ENCODE measurements around the gene CDK5.

CDK5 gene

GRCh38 chr7:151071032-151071866 is 13.6 kb upstream of the CDK5 start:
- DNase-seq = no peak

- no peak for DNase-seq
Measured at GRCh38 chr7:151070574-151070960, 12.9 kb upstream of the CDK5 start.

DNA sequence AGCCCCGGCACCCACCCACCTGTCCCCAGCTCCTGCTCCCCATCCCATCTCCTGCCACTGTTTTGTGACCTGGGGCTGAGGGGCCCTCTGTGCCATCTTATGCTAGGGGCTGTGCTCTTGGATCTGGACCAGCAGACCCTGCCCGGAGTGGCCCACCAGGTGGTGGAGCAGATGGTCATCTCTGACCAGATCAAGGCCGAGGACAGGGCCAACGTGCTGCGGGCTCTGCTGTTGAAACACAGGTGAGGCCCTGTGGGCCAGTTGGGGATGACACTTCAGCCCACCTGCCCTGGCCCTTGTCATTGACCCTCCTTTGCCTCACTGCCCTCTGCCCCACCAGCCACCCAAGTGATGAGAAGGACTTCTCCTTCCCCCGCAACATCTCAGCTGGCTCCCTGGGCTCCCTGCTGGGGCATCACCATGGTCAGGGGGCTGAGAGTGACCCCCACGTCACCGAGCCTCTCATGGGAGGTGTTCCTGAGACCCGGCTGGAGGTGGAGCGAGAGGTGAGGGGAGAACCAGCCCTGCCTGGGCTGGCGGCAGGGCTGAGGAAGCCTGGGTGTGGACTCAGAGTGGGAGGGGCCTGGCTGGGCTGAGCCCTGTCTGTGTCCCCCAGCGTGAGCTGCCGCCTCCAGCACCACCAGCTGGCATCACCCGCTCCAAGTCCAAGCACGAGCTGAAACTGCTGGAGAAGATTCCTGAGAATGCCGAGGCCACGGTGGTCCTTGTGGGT is 12.3 kb upstream of the CDK5 start:
- no peak for DNase-seq

DNA sequence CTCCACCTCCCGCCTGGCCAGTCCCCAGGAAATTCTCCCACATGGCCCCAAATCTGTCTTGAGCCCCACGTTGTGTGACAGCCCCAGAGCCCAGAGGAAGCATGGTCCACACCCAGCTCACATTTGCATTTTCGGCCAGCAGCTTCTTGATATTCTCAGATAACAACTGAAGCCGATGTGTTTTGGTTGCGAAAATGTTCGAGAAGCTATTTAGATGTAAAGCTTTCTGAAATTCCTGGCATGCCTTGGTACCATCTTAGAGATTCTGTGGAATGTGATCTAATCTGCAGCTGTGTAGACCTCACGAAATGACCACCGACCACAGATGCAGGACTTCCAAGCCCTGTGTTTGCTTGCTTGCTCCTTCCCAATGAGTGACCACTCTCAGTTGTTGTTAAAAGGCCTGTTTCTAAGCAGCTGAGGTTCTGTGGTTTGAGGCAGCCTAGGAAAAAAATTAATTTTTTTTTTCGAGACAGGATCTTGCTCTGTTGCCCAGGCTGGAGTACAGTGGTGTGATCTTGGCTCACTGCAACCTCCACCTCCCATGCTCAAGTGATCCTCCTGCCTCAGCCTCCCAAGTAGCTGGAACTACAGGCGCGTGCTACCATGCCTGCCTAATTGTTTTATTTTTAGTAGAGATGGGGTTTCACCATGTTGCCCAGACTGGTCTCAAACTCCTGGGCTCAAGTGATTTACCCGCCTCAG is 10.5 kb upstream of the CDK5 start:
- DNase-seq = no peak

GRCh38 chr7:151066273-151066974 is 8.7 kb upstream of the CDK5 start:
- DNase-seq = no peak

- DNase-seq = no peak
Measured at GRCh38 chr7:151065516-151065915, 7.8 kb upstream of the CDK5 start.

DNA sequence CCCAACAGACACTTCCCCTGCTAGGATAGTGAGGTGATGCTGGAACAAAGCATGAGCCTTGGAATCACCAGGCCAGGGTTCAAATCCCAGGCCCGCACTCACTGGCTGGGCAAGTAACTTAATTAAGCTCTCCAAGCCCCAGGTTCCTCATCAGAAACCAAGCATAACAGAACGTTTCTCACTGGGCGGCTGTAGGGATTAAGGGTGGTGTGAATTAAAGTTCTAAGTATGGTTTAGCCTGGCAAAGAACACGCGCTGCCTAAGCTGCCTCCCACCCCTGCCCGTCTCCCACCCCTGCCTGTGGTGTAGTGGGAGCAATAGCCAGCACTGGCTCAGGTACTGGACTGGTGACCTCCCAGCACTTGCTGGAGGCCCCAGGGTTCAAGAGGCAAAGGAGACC is 7.3 kb upstream of the CDK5 start:
- DNase-seq = no peak

DNA sequence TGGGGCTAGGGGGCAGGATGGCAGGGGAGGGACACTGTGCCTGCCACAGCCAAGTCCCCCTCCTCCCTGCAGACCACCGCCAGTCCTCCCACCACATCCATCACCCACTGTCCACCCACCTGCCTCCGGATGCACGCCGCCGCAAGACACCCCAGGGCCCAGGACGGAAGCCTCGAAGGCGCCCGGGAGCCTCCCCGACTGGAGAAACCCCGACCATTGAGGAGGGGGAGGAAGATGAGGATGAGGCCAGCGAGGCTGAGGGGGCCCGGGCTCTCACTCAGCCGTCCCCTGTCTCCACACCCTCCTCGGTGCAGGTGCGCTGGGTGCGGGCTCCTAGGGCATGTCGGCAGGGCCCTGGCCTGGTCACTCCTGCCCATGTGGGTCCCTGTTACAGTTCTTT is 6.8 kb upstream of the CDK5 start:
- no peak for DNase-seq

DNA sequence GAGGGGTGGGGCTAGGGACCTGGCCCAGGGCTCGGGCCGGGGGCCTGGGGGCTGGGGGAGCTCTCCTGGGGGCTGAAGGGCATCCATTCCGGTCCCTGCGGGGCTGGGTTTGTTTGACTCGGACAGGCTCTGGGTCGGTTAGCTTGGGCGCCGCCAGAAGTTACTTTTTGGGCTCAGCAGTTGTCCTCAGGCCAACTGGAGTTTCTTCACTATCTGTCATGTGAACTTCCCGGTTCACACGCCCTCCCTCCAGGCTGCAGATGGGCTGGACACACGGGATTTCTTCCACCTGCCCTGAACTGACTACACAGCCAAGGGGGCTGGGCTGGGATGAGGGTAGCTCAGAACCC is 5.5 kb upstream of the CDK5 start:
- no peak for DNase-seq

DNA sequence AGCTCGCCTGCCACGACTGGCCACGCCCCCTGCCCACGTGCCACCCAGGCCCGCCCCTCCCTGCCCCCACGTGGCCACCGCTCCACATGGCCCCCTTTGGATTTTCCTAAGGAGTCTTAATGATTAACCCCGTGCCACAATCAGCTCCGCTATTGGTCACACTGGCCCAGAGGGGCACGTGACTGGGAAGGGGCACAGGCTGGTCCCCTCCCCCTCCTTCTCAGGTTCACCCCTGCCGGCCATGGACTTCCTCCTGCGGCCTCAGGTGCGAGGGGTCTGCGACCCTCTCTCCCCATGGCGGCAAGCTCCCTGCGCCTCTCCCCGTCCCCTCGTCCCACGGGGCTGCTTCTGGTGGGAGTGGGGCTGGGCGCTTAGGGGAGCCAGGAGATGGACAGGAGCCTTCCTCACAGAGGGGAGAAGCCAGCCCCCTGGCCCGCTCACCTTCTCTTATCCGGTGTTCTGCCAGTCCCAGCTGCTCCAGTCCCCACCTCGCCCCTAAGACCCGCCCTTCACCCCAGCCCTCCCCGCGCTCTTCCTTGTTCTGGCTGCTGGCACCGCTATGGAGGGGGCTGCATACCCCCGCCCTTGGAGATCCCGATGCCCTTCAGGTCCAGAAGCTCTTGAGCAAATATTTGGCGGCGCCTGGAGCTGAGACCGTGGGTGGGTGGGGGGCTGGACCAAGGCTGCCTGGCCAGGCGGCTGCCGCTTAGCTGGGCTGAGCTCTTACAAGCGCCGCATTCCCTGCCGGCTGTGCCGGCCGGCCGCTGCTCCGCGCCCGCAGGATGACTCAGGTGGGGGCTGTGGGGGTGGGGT is 4.9 kb upstream of the CDK5 start:
- no peak for DNase-seq

- no peak for DNase-seq
Measured at GRCh38 chr7:151062111-151062398, 4.4 kb upstream of the CDK5 start.

- no peak for DNase-seq
Measured at GRCh38 chr7:151061213-151062110, 3.8 kb upstream of the CDK5 start.

DNA sequence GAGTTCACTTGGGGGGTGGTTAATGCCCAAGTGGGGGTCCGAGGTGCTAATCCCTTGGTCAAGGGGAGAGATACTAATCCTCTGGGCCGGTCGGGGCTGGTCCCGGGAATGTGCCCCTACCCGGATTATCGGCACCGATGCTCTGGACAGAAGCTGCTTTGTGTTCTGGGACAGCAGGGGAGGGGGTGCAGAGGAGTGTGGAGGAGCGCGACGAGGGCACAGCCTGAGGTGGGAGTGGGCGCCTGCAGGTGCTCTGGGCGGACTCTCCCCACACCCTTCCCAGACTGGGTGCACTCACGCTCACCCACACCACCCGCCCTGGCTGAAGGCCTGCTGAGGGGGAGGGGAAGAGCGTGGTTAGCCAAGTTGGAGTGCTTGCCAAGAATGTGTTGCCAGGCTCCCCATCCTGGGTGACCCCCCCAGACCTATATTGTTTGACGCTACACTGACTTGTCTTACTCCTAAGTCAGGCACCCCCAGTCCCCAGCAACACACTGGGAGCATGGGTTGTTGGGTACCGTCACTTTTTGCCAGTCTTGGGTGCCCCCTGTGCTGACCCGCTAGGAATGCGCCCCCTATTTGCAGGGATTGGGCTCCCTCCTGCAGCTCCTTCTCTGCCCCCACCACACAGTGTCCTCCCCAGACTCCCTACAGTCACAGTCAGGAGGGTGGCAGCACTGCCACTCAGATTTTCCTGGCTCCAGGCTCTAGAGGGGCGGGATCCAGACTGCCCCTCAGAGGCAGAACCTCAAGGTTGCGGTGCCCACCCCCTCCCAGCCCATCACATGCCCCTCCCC is 2.9 kb upstream of the CDK5 start:
- DNase-seq = no peak

DNA sequence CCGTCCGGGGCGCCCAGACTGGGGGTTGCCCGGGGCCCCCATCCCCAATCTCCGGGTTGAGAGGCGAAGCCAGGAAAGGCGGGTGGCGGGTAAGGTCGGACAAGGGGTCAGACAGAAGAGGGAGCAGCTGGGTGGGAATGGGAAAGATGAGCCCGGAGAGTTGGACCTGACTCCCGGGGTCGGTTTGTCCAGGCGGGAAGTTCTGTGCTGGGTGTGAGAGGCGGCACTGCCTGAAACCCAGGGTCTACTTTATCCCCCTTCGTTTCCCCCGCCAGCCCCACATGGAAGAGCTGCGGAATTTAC is 2.4 kb upstream of the CDK5 start:
- DNase-seq = no peak

DNA sequence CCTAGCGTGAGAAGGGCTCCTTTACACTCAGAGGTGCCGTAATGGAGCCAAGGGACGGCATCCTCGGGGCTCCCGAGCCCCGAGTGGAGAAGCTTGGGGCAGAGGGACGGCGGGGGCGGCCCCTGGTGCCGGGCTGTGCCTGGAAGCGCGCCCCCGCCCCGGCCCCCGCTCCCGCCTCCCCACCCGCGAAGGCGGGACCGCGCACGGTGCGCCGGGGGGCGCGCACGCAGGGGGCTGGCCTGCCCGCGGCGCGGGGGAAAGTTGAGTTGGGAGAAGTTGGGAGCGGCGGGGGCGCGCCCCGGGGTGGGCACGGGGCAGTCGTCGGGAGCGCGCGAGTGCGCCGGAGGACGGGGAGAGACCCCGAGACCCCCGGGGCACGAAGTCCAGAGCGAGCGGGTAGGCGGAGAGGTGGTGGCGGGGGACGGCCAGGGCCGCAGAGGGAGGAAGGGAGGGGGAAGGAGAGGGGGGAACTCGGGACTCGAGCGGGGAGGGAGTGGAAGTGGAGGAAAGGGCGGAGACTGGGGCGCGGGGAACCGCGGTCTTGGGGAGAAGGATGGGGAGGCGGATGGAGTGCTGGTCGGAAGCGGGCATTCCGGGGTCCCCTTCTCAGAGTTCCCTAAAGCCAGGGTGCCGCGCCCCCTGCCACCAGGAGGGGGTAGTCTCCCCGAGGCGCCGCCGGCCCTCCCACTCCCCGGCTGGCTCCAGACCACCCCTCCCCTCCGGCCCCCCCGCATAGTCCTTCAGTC is 1.8 kb upstream of the CDK5 start, which contains the start of gene SLC4A2:
SLC4A2 (plus strand) TSS at position 223 of the 746 bp plus-strand sequence. CDS start 2,399 bp downstream, outside the sequence.
- DNase-seq = no peak

GRCh38 chr7:151058781-151059366 is 1.2 kb upstream of the CDK5 start:
- no peak for DNase-seq

GRCh38 chr7:151057989-151058780 is 488 bp upstream of the CDK5 start:
- DNase-seq = peak; percentile 99

DNA sequence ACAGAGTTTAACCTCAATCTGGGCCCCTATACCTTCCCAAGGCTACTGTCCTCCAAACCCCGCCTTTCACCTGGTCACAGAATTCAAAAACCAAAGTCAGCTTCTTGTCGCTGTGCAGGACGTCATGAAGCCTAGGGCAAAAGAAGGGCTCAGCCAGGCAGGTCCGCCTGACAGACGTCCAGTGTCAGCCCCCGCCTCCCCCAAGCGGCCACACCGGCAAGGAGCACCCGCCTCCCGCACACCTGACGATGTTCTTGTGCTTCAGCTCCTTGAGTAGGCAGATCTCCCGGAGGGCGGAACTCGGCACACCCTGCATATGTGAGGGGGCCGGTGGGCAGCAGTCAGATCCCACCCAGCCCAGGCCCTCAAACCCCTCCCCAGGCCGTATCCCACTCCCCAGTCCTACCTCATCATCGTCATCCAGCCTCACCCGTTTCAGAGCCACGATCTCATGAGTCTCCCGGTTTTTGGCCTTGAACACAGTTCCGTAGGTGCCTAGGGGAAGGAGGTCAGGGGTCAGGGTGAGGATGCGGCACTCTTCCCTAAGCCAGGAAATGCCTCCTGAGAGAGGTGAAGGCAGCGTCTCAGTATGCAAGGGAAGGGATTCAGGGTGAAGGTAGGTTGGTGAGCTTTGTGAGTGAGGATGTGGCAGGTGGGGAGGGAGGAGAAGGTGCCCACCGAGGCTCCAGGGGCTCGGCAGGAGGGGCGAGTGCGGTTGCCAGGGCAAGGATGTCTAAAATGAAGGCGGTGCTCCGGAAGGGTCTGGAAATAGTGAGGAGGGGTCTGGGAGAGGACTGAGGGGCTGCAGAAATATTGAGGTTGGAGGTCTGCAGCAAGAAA is 811 bp downstream of the CDK5 start:
- no peak for DNase-seq

All from NCI-H1417 treated with DMSO at 0.1 percent for 48 hours (cell line).